ENCODE data around the gene RER1. TPM values are rescaled to one million over a fixed set of nuclear protein-coding genes. Genes with fewer than 3 reads are reported as not detected.

Gene RER1
- total RNA-seq, 1 experiment from 2014 or later: 110 TPM

GRCh38 chr1:2363847-2364513, 27.7 kb upstream of the RER1 start:
- H3K27ac Mint-ChIP-seq: no peak overlapping the region
- Histone ChIP-seq H3K9me3 (ENCODE audit: control insufficient read depth, low read depth, low read length) (no peaks in the 10 kb centered on the region), H2BK12ac (ENCODE audit: insufficient read length, low read depth, low read length) (no peak overlapping the region), H3K79me2 (ENCODE audit: insufficient read depth, low read length) (no peaks in the 10 kb centered on the region), H3K27ac (ENCODE audit: insufficient read length, low read depth, low read length) (no peak overlapping the region), H4K91ac (ENCODE audit: insufficient read length, low read depth, low read length) (no peak overlapping the region), H4K8ac (replicated peaks; ENCODE audit: insufficient read length, low read depth, low read length) (no peak overlapping the region), H2BK20ac (ENCODE audit: low read depth, low read length, poor library complexity, severe bottlenecking) (no peak overlapping the region), H3K14ac (ENCODE audit: insufficient read depth, low read length) (no peak overlapping the region), H3K4ac (ENCODE audit: low read depth, low read length) (no peak overlapping the region), H3K56ac (ENCODE audit: insufficient read length, low read depth, low read length) (no peak overlapping the region), H3K18ac (ENCODE audit: insufficient read length, low read depth, low read length) (no peak overlapping the region), H3K27me3 (ENCODE audit: insufficient read depth, low read length) (no peaks in the 10 kb centered on the region), H3K4me1 (ENCODE audit: insufficient read depth, low read length) (no peaks in the 10 kb centered on the region), H2AFZ (ENCODE audit: low read length) (no peak overlapping the region), H2AK5ac (ENCODE audit: insufficient read length, low read length) (no peak overlapping the region), H2BK15ac (ENCODE audit: low read depth, low read length) (no peak overlapping the region), H3K23me2 (ENCODE audit: insufficient read length, low read depth, low read length, poor library complexity, severe bottlenecking) (no peaks in the 10 kb centered on the region), H4K5ac (ENCODE audit: insufficient read length, low read depth, low read length) (no peak overlapping the region), H4K20me1 (ENCODE audit: control insufficient read depth, insufficient read depth, insufficient read length) (no peaks in the 10 kb centered on the region), H3T11ph (ENCODE audit: low read length) (no peak overlapping the region), H2BK5ac (ENCODE audit: insufficient read length, low read length) (no peak overlapping the region), H3K79me1 (ENCODE audit: insufficient read depth, low read depth, low read length, poor library complexity, severe bottlenecking) (no peaks in the 10 kb centered on the region), H3K23ac (ENCODE audit: insufficient read length, low read depth, low read length) (no peak overlapping the region), H3K4me2 (ENCODE audit: insufficient read depth, insufficient read length, low read length) (no peak overlapping the region), H2BK120ac (ENCODE audit: low read depth, low read length, poor library complexity, severe bottlenecking) (no peak overlapping the region), H3K9ac (ENCODE audit: extremely low read depth, insufficient read length, low read length) (no peak overlapping the region)
- H3K9me3 Mint-ChIP-seq: peaks cover 9 to 17% of the 10 kb centered on the region in 2 experiments
- no CpG with 5 or more reads among the region's 2 CpGs for WGBS (ENCODE audit: extremely low coverage, insufficient read length, low lambda C conversion rate)
- peaks cover 4% of the 10 kb centered on the region for H3K27me3 Mint-ChIP-seq (ENCODE audit: low read depth)
- peaks cover 0 to 2% of the 10 kb centered on the region in 2 experiments; a peak in 1 of 4 replicates for H3K4me1 Mint-ChIP-seq
- H3K36me3 Mint-ChIP-seq (ENCODE audit: insufficient read depth in 1 of 3, low read depth in 3 of 3): peaks cover 5 to 16% (median 7%) of the 10 kb centered on the region in 3 experiments; a peak in 6 of 7 replicates
- DNase-seq: no peak
- no peak for TF ChIP-seq CTCF (conservative IDR thresholded peaks at IDR 0.05)
- H3K4me3 Mint-ChIP-seq: no peak overlapping the region
